Stimulated activated CD4-positive, alpha-beta T cell treated with anti-CD3 and anti-CD28 coated beads, Interleukin-4, amount 100 ng/mL, for 1 hour (primary cell): ENCODE measurements around the gene ZFR.
"Not testable (repeated sequence)": the region's sequence is repeated elsewhere in the genome, so short reads cannot be mapped to it uniquely, and the experiment has no call there.

ENCODE experiments used
- DNase-seq: peaks from one replicate; pipeline ENCODE4 v3.0.0-alpha.2; 2020

The ZFR gene

GRCh38 chr5:32450952-32451351, 6.4 kb upstream of the ZFR start:
- no peak for DNase-seq

- no peak for DNase-seq
These were observed 4.7 kb upstream of the ZFR start for GRCh38 chr5:32449262-32449661.

GRCh38 chr5:32446630-32447029, 2.1 kb upstream of the ZFR start:
- DNase-seq, result no peak

GRCh38 chr5:32445831-32446614, 1.5 kb upstream of the ZFR start:
- no peak for DNase-seq

GRCh38 chr5:32445287-32445758, 783 bp upstream of the ZFR start:
- no peak for DNase-seq

GRCh38 chr5:32443541-32444430, 754 bp downstream of the ZFR start:
- peak; percentile 54 for DNase-seq

- DNase-seq, result peak; percentile 10
These were observed 1.4 kb downstream of the ZFR start for GRCh38 chr5:32443145-32443540.

GRCh38 chr5:32439086-32439642, 5.4 kb downstream of the ZFR start:
- no peak for DNase-seq

GRCh38 chr5:32436553-32437242, 7.8 kb downstream of the ZFR start:
- no peak for DNase-seq

- no peak for DNase-seq
These were observed 9.2 kb downstream of the ZFR start for GRCh38 chr5:32435383-32435782.

- no peak for DNase-seq
These were observed 10.3 kb downstream of the ZFR start for GRCh38 chr5:32434221-32434620.

- no peak for DNase-seq
These were observed 11.9 kb downstream of the ZFR start for GRCh38 chr5:32432633-32433032.

GRCh38 chr5:32430825-32431224, 13.7 kb downstream of the ZFR start:
- not testable (repeated sequence) for DNase-seq

GRCh38 chr5:32428426-32428825, 16.1 kb downstream of the ZFR start:
- DNase-seq, result no peak

GRCh38 chr5:32426440-32427151, 17.9 kb downstream of the ZFR start:
- DNase-seq, result no peak

- no peak for DNase-seq
These were observed 21.8 kb downstream of the ZFR start for GRCh38 chr5:32422697-32423096.

GRCh38 chr5:32421075-32421474, 23.5 kb downstream of the ZFR start:
- DNase-seq, result no peak

GRCh38 chr5:32420506-32420905, 24.0 kb downstream of the ZFR start:
- DNase-seq, result no peak

GRCh38 chr5:32419791-32420190, 24.7 kb downstream of the ZFR start:
- DNase-seq, result no peak

- DNase-seq, result no peak
These were observed 30.9 kb downstream of the ZFR start for GRCh38 chr5:32413466-32414263.

- no peak for DNase-seq
These were observed 33.9 kb downstream of the ZFR start for GRCh38 chr5:32410630-32411029.
